GM15510 (cell line): ENCODE data around the gene RHOV.

Experiments
- POLR2A ChIP-seq: IDR thresholded peaks from 3 replicates; pipeline ENCODE4 v1.6.1; 2011; ENCODE audit warnings: borderline replicate concordance; ENCODE audit not compliant: insufficient read length; ENCODE audit errors: extremely low read depth

The RHOV gene

GRCh38 chr15:40846841-40847222 is 27.2 kb downstream of the RHOV start:
- no peak for TF ChIP-seq POLR2A

- no peak for TF ChIP-seq POLR2A
Observed at GRCh38 chr15:40845511-40846284, 28.3 kb downstream of the RHOV start.

- no peak for TF ChIP-seq POLR2A
Observed at GRCh38 chr15:40845036-40845435, 29.0 kb downstream of the RHOV start.

- TF ChIP-seq POLR2A: no peak
Observed at GRCh38 chr15:40844696-40845030, 29.4 kb downstream of the RHOV start.

- TF ChIP-seq POLR2A: no peak
Observed at GRCh38 chr15:40843885-40844695, 29.9 kb downstream of the RHOV start, which contains the start of gene SPINT1. SPINT1 (plus strand) TSS chr15:40844048; CDS start chr15:40844555, 507 bp downstream.

- no peak for TF ChIP-seq POLR2A
Observed at GRCh38 chr15:40843261-40843884, 30.7 kb downstream of the RHOV start.

GRCh38 chr15:40841741-40842140 is 32.3 kb downstream of the RHOV start:
- TF ChIP-seq POLR2A: no peak

GRCh38 chr15:40838756-40839155 is 35.3 kb downstream of the RHOV start:
- TF ChIP-seq POLR2A: no peak

GRCh38 chr15:40836020-40836419 is 38.0 kb downstream of the RHOV start:
- TF ChIP-seq POLR2A: no peak

- TF ChIP-seq POLR2A: no peak
Observed at GRCh38 chr15:40832903-40833302, 41.1 kb downstream of the RHOV start.

GRCh38 chr15:40831861-40832260 is 42.2 kb downstream of the RHOV start:
- no peak for TF ChIP-seq POLR2A

GRCh38 chr15:40830884-40831283 is 43.1 kb downstream of the RHOV start:
- TF ChIP-seq POLR2A: no peak

GRCh38 chr15:40829115-40829514 is 44.9 kb downstream of the RHOV start:
- no peak for TF ChIP-seq POLR2A

- no peak for TF ChIP-seq POLR2A
Observed at GRCh38 chr15:40828447-40829036, 45.5 kb downstream of the RHOV start, which contains the start of gene PPP1R14D. PPP1R14D (minus strand) TSS chr15:40828708; CDS start chr15:40828641, 67 bp downstream.
